ENCODE measurements around the gene FBXO21.
"Not testable (repeated sequence)": the region's sequence is repeated elsewhere in the genome, so short reads cannot be mapped to it uniquely, and the experiment has no call there.

GRCh38 chr12:117220947-117221346, 30.7 kb upstream of the FBXO21 start:
- not testable (repeated sequence) for TF ChIP-seq POLR2AphosphoS5, CTCF (IDR thresholded peaks at IDR 0.05)
